ENCODE data around the gene KRTAP9-4. TPM values are rescaled to one million over a fixed set of nuclear protein-coding genes. Genes with fewer than 3 reads are reported as not detected.
"Not testable (repeated sequence)": the region's sequence is repeated elsewhere in the genome, so short reads cannot be mapped to it uniquely, and the experiment has no call there.

The KRTAP9-4 gene
- total RNA-seq, 4 donors from 2014 or later = not detected

- H3K36me3 ChIP-seq = no peaks in the 10 kb centered on the region
- ATAC-seq (no peak), DNase-seq (no peak)
- no peak overlapping the region for H3K4me3 ChIP-seq
- H3K9me3 ChIP-seq = no peaks in the 10 kb centered on the region
- TF ChIP-seq CTCF (IDR thresholded peaks at IDR 0.05 in 4 of 5, conservative IDR thresholded peaks at IDR 0.05 in 1 of 5) (no peak), POLR2A (IDR thresholded peaks at IDR 0.05) (no peak)
- intact Hi-C loops (cut with DNase I; ENCODE audit: low total_unique reads) = no loop called here
- peaks cover 0 to 11% (median 0%) of the 10 kb centered on the region in 3 donors for H3K27me3 ChIP-seq
- no peak overlapping the region for H3K27ac ChIP-seq
- in situ Hi-C loops (cut with MboI; ENCODE audit: low sequenced_read_pairs in 4 of 4) = loop anchor here in 1 of 4 donors (25.0 kb wide), 1 partner anchor 89 kb away; the partner anchor contains the start of genes KRTAP4-3 and KRTAP4-4
- no peaks in the 10 kb centered on the region for H3K4me1 ChIP-seq
Measured at GRCh38 chr17:41251261-41251660, 1.8 kb downstream of the KRTAP9-4 start.

- no peaks in the 10 kb centered on the region for H3K4me1 ChIP-seq
- no peak for DNase-seq
- no peaks in the 10 kb centered on the region for H3K9me3 ChIP-seq
- intact Hi-C loops (cut with DNase I; ENCODE audit: low total_unique reads) = no loop called here
- no peak overlapping the region for H3K4me3 ChIP-seq
- H3K27ac ChIP-seq = no peak overlapping the region
- H3K36me3 ChIP-seq = no peaks in the 10 kb centered on the region
- ATAC-seq = no peak
- no peak for TF ChIP-seq CTCF (IDR thresholded peaks at IDR 0.05 in 4 of 5, conservative IDR thresholded peaks at IDR 0.05 in 1 of 5)
- TF ChIP-seq POLR2A (IDR thresholded peaks at IDR 0.05) = no peak
- H3K27me3 ChIP-seq = peaks cover 0 to 31% (median 5%) of the 10 kb centered on the region in 3 donors
- in situ Hi-C loops (cut with MboI; ENCODE audit: low sequenced_read_pairs in 4 of 4) = loop anchor here in 1 of 4 donors (25.0 kb wide), 1 partner anchor 93 kb away; the partner anchor contains the start of genes KRTAP4-3 and KRTAP4-4
Measured at GRCh38 chr17:41254861-41255260, 5.4 kb downstream of the KRTAP9-4 start.

GRCh38 chr17:41255381-41256290 is 6.1 kb downstream of the KRTAP9-4 start, which contains the start of gene KRTAP9-9:
KRTAP9-9 (plus strand) TSS chr17:41255384.
- H3K36me3 ChIP-seq; H3K9me3 ChIP-seq; intact Hi-C loops (cut with DNase I; ENCODE audit: low total_unique reads); H3K27ac ChIP-seq; DNase-seq; H3K4me3 ChIP-seq; ATAC-seq; H3K4me1 ChIP-seq: not testable (repeated sequence)
- H3K27me3 ChIP-seq = peaks cover 0 to 33% (median 5%) of the 10 kb centered on the region in 3 donors
- in situ Hi-C loops (cut with MboI; ENCODE audit: low sequenced_read_pairs in 4 of 4) = loop anchor here in 1 of 4 donors (25.0 kb wide), 1 partner anchor 93 kb away; the partner anchor contains the start of genes KRTAP4-3 and KRTAP4-4

- ATAC-seq (no peak), DNase-seq (no peak)
- H3K36me3 ChIP-seq = no peaks in the 10 kb centered on the region
- H3K4me1 ChIP-seq = no peaks in the 10 kb centered on the region
- H3K27ac ChIP-seq = no peak overlapping the region
- no peak for TF ChIP-seq POLR2A (IDR thresholded peaks at IDR 0.05)
- TF ChIP-seq CTCF (IDR thresholded peaks at IDR 0.05 in 4 of 5, conservative IDR thresholded peaks at IDR 0.05 in 1 of 5) = no peak
- peaks cover 0 to 32% (median 5%) of the 10 kb centered on the region in 3 donors for H3K27me3 ChIP-seq
- intact Hi-C loops (cut with DNase I; ENCODE audit: low total_unique reads) = no loop called here
- in situ Hi-C loops (cut with MboI; ENCODE audit: low sequenced_read_pairs in 4 of 4) = loop anchor here in 1 of 4 donors (25.0 kb wide), 1 partner anchor 94 kb away; the partner anchor contains the start of genes KRTAP4-3 and KRTAP4-4
- no peak overlapping the region for H3K4me3 ChIP-seq
- no peaks in the 10 kb centered on the region for H3K9me3 ChIP-seq
Measured at GRCh38 chr17:41256291-41256685, 6.8 kb downstream of the KRTAP9-4 start.

GRCh38 chr17:41258406-41258805 is 8.9 kb downstream of the KRTAP9-4 start:
- Histone ChIP-seq H3K4me1 (no peaks in the 10 kb centered on the region), H3K27me3 (peaks cover 0 to 26% (median 5%) of the 10 kb centered on the region in 3 donors), H3K27ac (no peak overlapping the region), H3K36me3 (no peaks in the 10 kb centered on the region), H3K4me3 (no peak overlapping the region), H3K9me3 (no peaks in the 10 kb centered on the region)
- intact Hi-C loops (cut with DNase I; ENCODE audit: low total_unique reads) = no loop called here
- in situ Hi-C loops (cut with MboI; ENCODE audit: low sequenced_read_pairs in 4 of 4) = loop anchor here in 1 of 4 donors (25.0 kb wide), 1 partner anchor 96 kb away; the partner anchor contains the start of genes KRTAP4-3 and KRTAP4-4
- TF ChIP-seq POLR2A (IDR thresholded peaks at IDR 0.05) (no peak), CTCF (IDR thresholded peaks at IDR 0.05 in 4 of 5, conservative IDR thresholded peaks at IDR 0.05 in 1 of 5) (no peak)
- ATAC-seq (no peak), DNase-seq (no peak)
